H1 (cell line): ENCODE data around the gene CYP2W1. TPM values are rescaled to one million over a fixed set of nuclear protein-coding genes. Genes with fewer than 3 reads are reported as not detected.

Experiments
- BRCA1 ChIP-seq: IDR thresholded peaks from 2 replicates; pipeline ENCODE4 v1.6.1; 2012; ENCODE audit warnings: low read depth, low read length, improper control_type of control experiment
- CHD7 ChIP-seq: fragments of 300-600 bp; sonication (generic); IDR thresholded peaks from 2 replicates; pipeline ENCODE4 v1.7.1; 2012; ENCODE audit warnings: low read length, moderate library complexity, mild to moderate bottlenecking, inconsistent platforms; ENCODE audit not compliant: insufficient replicate concordance
- CREB1 ChIP-seq: IDR thresholded peaks from 2 replicates; pipeline ENCODE4 v1.6.1; 2012; ENCODE audit warnings: inconsistent platforms
- EGR1 ChIP-seq: IDR thresholded peaks from 2 replicates; pipeline ENCODE4 v1.6.1; 2011; ENCODE audit warnings: low read depth, low read length, borderline replicate concordance
- EZH2 ChIP-seq: fragments of 200-600 bp; sonication (generic); IDR thresholded peaks from 2 replicates; pipeline ENCODE4 v1.7.1; 2012; ENCODE audit warnings: low read depth, mild to moderate bottlenecking, moderate library complexity, low read length, inconsistent platforms; ENCODE audit not compliant: severe bottlenecking
- HDAC2 ChIP-seq, 2 experiments: fragments of 300-600 bp in 1 of 2; sonication (generic) in 1 of 2; IDR thresholded peaks; 2 replicates each; pipeline ENCODE4 v1.6.1; 2011 to 2012; ENCODE audit warnings: low read depth in 2 of 2, low read length in 2 of 2, mild to moderate bottlenecking in 2 of 2, moderate library complexity in 2 of 2, borderline replicate concordance in 1 of 2, inconsistent platforms in 1 of 2
- JUND ChIP-seq: IDR thresholded peaks from 2 replicates; pipeline ENCODE4 v1.6.1; 2011; ENCODE audit warnings: mild to moderate bottlenecking, improper control_type of control experiment, low read length
- MAFK ChIP-seq: IDR thresholded peaks from 2 replicates; pipeline ENCODE4 v1.6.1; 2012; ENCODE audit warnings: low read depth, mild to moderate bottlenecking, improper control_type of control experiment, low read length
- RXRA ChIP-seq: IDR thresholded peaks from 2 replicates; pipeline ENCODE4 v1.6.1; 2011; ENCODE audit warnings: low read depth, mild to moderate bottlenecking, low read length, moderate library complexity; ENCODE audit not compliant: insufficient read depth
- SAP30 ChIP-seq: fragments of 300-600 bp; sonication (generic); IDR thresholded peaks from 2 replicates; pipeline ENCODE4 v1.7.1; 2012; ENCODE audit warnings: low read length, moderate library complexity, mild to moderate bottlenecking, inconsistent platforms; ENCODE audit not compliant: insufficient read depth, insufficient replicate concordance
- SIRT6 ChIP-seq: IDR thresholded peaks from one replicate; pipeline ENCODE4 v1.7.1; 2012; ENCODE audit warnings: low read length, inconsistent platforms
- SP4 ChIP-seq: IDR thresholded peaks from 2 replicates; pipeline ENCODE4 v1.6.1; 2012; ENCODE audit warnings: low read length, inconsistent platforms
- polyA plus RNA-seq, 7 experiments: library from polyadenylated mRNA; depleted of rRNA in 3 of 7; stranded (reverse) in 5 of 7; unstranded in 2 of 7; fragments of >200 nt in 5 of 7; fragments of 200-250 nt in 2 of 7; gene quantifications; 1 replicate in 5 of 7; 2 replicates in 1 of 7; 4 replicates in 1 of 7; pipeline versions ENCODE4 v1.2.1 to v1.2.3, GENCODE V29; 2011 to 2013; ENCODE audit warnings: missing spikeins in 2 of 7, mixed read lengths in 2 of 7
- total RNA-seq: library from RNA; stranded (reverse); fragmentation: NEBNext Ultra II Directional; extraction: Animal tissue kit (Norgen Biotek cat#: 25700); gene quantifications from 2 replicates; pipeline ENCODE4 v1.2.1, GENCODE V29; 2021

CYP2W1 gene
- total and polyA plus RNA-seq, 2 of the 8 experiments (the other 6 are each of a cell fraction or from before 2014, with no cell fraction given): not detected

GRCh38 chr7:1007901-1008300 is 24.9 kb downstream of the CYP2W1 start (continued):
- TF ChIP-seq CHD7 (no peak), CREB1 (no peak), HDAC2 (IDR thresholded peaks at IDR 0.05; ENCODE audit: borderline replicate concordance in 1 of 2, low read depth in 2 of 2, low read length in 2 of 2) (no peak), SIRT6 (no peak), JUND (no peak), MAFK (no peak), BRCA1 (no peak), EZH2 (no peak), RXRA (no peak), SP4 (no peak), SAP30 (no peak), EGR1 (no peak)
